Muscle of arm (tissue), 12 donors: ENCODE results near the gene EXOC2. TPM values are rescaled to one million over a fixed set of nuclear protein-coding genes. Genes with fewer than 3 reads are reported as not detected.
"Not testable (repeated sequence)": the region's sequence is repeated elsewhere in the genome, so short reads cannot be mapped to it uniquely, and the experiment has no call there.

Experiments
- DNase-seq: peaks from one replicate; pipeline ENCODE4 v3.0.0-alpha.2; 2013
- polyA plus RNA-seq, 12 donors: library from polyadenylated mRNA; unstranded; fragments of 120-200 nt; gene quantifications; one replicate each; pipeline ENCODE4 v1.2.1, GENCODE V29; 2013; ENCODE audit not compliant: insufficient read length in 12 of 12

The EXOC2 gene
- polyA plus RNA-seq, 12 donors, result 15.2 to 30.0 (median 26.5) TPM; not detected in 1

- no peak for DNase-seq
Measured at GRCh38 chr6:684831-685636, 7.9 kb downstream of the EXOC2 start.

- DNase-seq, result peak; percentile 75
Measured at GRCh38 chr6:683742-684440, 9.0 kb downstream of the EXOC2 start.

- DNase-seq, result no peak
Measured at GRCh38 chr6:680666-681340, 12.1 kb downstream of the EXOC2 start.

- no peak for DNase-seq
Measured at GRCh38 chr6:680251-680650, 12.7 kb downstream of the EXOC2 start.

GRCh38 chr6:679282-679681 is 13.7 kb downstream of the EXOC2 start:
- DNase-seq, result no peak

GRCh38 chr6:678520-678919 is 14.4 kb downstream of the EXOC2 start:
- no peak for DNase-seq

- DNase-seq, result no peak
Measured at GRCh38 chr6:677919-678318, 15.0 kb downstream of the EXOC2 start.

GRCh38 chr6:674956-675355 is 18.0 kb downstream of the EXOC2 start:
- DNase-seq, result no peak

GRCh38 chr6:674406-674805 is 18.5 kb downstream of the EXOC2 start:
- no peak for DNase-seq

GRCh38 chr6:667253-667927 is 25.5 kb downstream of the EXOC2 start:
- DNase-seq, result no peak

- no peak for DNase-seq
Measured at GRCh38 chr6:665403-666267, 27.3 kb downstream of the EXOC2 start.

GRCh38 chr6:663788-664187 is 29.2 kb downstream of the EXOC2 start:
- DNase-seq, result not testable (repeated sequence)

- no peak for DNase-seq
Measured at GRCh38 chr6:659716-660581, 33.0 kb downstream of the EXOC2 start.

- no peak for DNase-seq
Measured at GRCh38 chr6:658244-658643, 34.7 kb downstream of the EXOC2 start.

GRCh38 chr6:657743-658142 is 35.2 kb downstream of the EXOC2 start:
- no peak for DNase-seq

- DNase-seq, result no peak
Measured at GRCh38 chr6:656460-657252, 36.3 kb downstream of the EXOC2 start, which contains the start of gene HUS1B. Gene HUS1B (minus strand): TSS chr6:657100. CDS start chr6:656944, 156 bp downstream.

- no peak for DNase-seq
Measured at GRCh38 chr6:654136-654535, 38.8 kb downstream of the EXOC2 start.

GRCh38 chr6:652865-653264 is 40.1 kb downstream of the EXOC2 start:
- DNase-seq, result no peak

- no peak for DNase-seq
Measured at GRCh38 chr6:650098-650497, 42.8 kb downstream of the EXOC2 start.
